ENCODE data around the gene RBM38. TPM values are rescaled to one million over a fixed set of nuclear protein-coding genes. Genes with fewer than 3 reads are reported as not detected.
"Not testable (repeated sequence)": the region's sequence is repeated elsewhere in the genome, so short reads cannot be mapped to it uniquely, and the experiment has no call there.

RBM38 gene
- total RNA-seq (10 to 100 TPM; 12.7 to 25.0 TPM), polyA plus RNA-seq (ENCODE audit: insufficient read length in 2 of 2) (10 to 100 TPM; 18.1 to 18.3 TPM)
- long read RNA-seq, donor 1, transcript RBM38-203 (4 exons, 2,382 nt) = major isoform, 8 of 8 reads
- long read RNA-seq, donor 1, partial matches to known transcripts = 0 of 8 reads
- long read RNA-seq, donor 1, other reads (novel, unspliced or antisense) = 0 of 8 reads
- long read RNA-seq, donor 2, transcript RBM38-203 (4 exons, 2,382 nt) = major isoform, 7 of 9 reads
- long read RNA-seq, donor 2, partial matches to known transcripts = 0 of 9 reads
- long read RNA-seq, donor 2, other reads (novel, unspliced or antisense) = 0 of 9 reads
- long read RNA-seq, donor 3, transcript RBM38-203 (4 exons, 2,382 nt) = major isoform, 6 of 6 reads
- long read RNA-seq, donor 3, partial matches to known transcripts = 0 of 6 reads
- long read RNA-seq, donor 3, other reads (novel, unspliced or antisense) = 0 of 6 reads
- long read RNA-seq, donor 4, transcript RBM38-203 (4 exons, 2,382 nt) = major isoform, 13 of 31 reads
- long read RNA-seq, donor 4, partial matches to known transcripts = 15 of 31 reads
- long read RNA-seq, donor 4, other reads (novel, unspliced or antisense) = 0 of 31 reads

GRCh38 chr20:57390604-57391438 is at the start of gene RBM38:
TSS of gene RBM38 (plus strand) at chr20:57391396. CDS start at chr20:57391582, 186 bp downstream.
- Histone ChIP-seq H3K4me3 (ENCODE audit: low read depth, low read length) (peak within 1 kb of the TSS; percentile 48), H3K9me3 (ENCODE audit: control insufficient read depth, insufficient read depth, low read length) (no peaks in the 10 kb centered on the region), H3K4me1 (ENCODE audit: control insufficient read depth, insufficient read depth, low read length) (peaks cover 59% of the 10 kb centered on the region), H3K27ac (ENCODE audit: low read depth, low read length) (no peak within 1 kb of the TSS), H3K27me3 (ENCODE audit: control insufficient read depth, insufficient read depth, low read length) (peaks cover 11% of the 10 kb centered on the region), H3K36me3 (ENCODE audit: control insufficient read depth, insufficient read depth, low read length) (peaks cover 34% of the 10 kb centered on the region)
- peak in 5 of 6 donors; percentile 29 to 92 (median 65) for DNase-seq (ENCODE audit: low read depth in 4 of 6, low spot score in 6 of 6)
- WGBS (ENCODE audit: insufficient coverage) = 15% methylated on average over 68 of the region's 78 CpGs

GRCh38 chr20:57341663-57342062 is 49.5 kb upstream of the RBM38 start:
- H3K4me1 ChIP-seq (ENCODE audit: control insufficient read depth, insufficient read depth, low read length) = no peaks in the 10 kb centered on the region
- no CpG with 5 or more reads among the region's 2 CpGs for WGBS (ENCODE audit: insufficient coverage)

GRCh38 chr20:57342829-57343228 is 48.4 kb upstream of the RBM38 start:
- Histone ChIP-seq H3K4me3 (ENCODE audit: low read depth, low read length) (no peak overlapping the region), H3K27ac (ENCODE audit: low read depth, low read length) (no peak overlapping the region), H3K4me1 (ENCODE audit: control insufficient read depth, insufficient read depth, low read length) (no peaks in the 10 kb centered on the region), H3K9me3 (ENCODE audit: control insufficient read depth, insufficient read depth, low read length) (no peaks in the 10 kb centered on the region), H3K36me3 (ENCODE audit: control insufficient read depth, insufficient read depth, low read length) (no peaks in the 10 kb centered on the region), H3K27me3 (ENCODE audit: control insufficient read depth, insufficient read depth, low read length) (no peaks in the 10 kb centered on the region)
- no peak for DNase-seq (ENCODE audit: low read depth in 4 of 6, low spot score in 6 of 6)
- WGBS (ENCODE audit: insufficient coverage) = no CpG with 5 or more reads among the region's 2 CpGs

More at GRCh38 chr20:57341663-57342062, 49.5 kb upstream of the RBM38 start:
- Histone ChIP-seq H3K27ac (ENCODE audit: low read depth, low read length) (no peak overlapping the region), H3K9me3 (ENCODE audit: control insufficient read depth, insufficient read depth, low read length) (no peaks in the 10 kb centered on the region), H3K27me3 (ENCODE audit: control insufficient read depth, insufficient read depth, low read length) (no peaks in the 10 kb centered on the region), H3K36me3 (ENCODE audit: control insufficient read depth, insufficient read depth, low read length) (no peaks in the 10 kb centered on the region), H3K4me3 (ENCODE audit: low read depth, low read length) (no peak overlapping the region)
- DNase-seq (ENCODE audit: low read depth in 4 of 6, low spot score in 6 of 6) = no peak

- Histone ChIP-seq H3K9me3 (ENCODE audit: control insufficient read depth, insufficient read depth, low read length) (no peaks in the 10 kb centered on the region), H3K36me3 (ENCODE audit: control insufficient read depth, insufficient read depth, low read length) (no peaks in the 10 kb centered on the region), H3K27ac (ENCODE audit: low read depth, low read length) (no peak overlapping the region), H3K4me1 (ENCODE audit: control insufficient read depth, insufficient read depth, low read length) (peaks cover 3% of the 10 kb centered on the region), H3K4me3 (ENCODE audit: low read depth, low read length) (no peak overlapping the region), H3K27me3 (ENCODE audit: control insufficient read depth, insufficient read depth, low read length) (no peaks in the 10 kb centered on the region)
- peak; percentile 50 to 94 (median 76) for DNase-seq (ENCODE audit: low read depth in 4 of 6, low spot score in 6 of 6)
- 0% methylated on average over 1 of the region's 4 CpGs for WGBS (ENCODE audit: insufficient coverage)
Observed at GRCh38 chr20:57346477-57346876, 44.7 kb upstream of the RBM38 start.

GRCh38 chr20:57347393-57347792 is 43.8 kb upstream of the RBM38 start:
- Histone ChIP-seq H3K27me3 (ENCODE audit: control insufficient read depth, insufficient read depth, low read length) (no peaks in the 10 kb centered on the region), H3K27ac (ENCODE audit: low read depth, low read length) (no peak overlapping the region), H3K36me3 (ENCODE audit: control insufficient read depth, insufficient read depth, low read length) (no peaks in the 10 kb centered on the region), H3K9me3 (ENCODE audit: control insufficient read depth, insufficient read depth, low read length) (no peaks in the 10 kb centered on the region), H3K4me1 (ENCODE audit: control insufficient read depth, insufficient read depth, low read length) (peaks cover 12% of the 10 kb centered on the region), H3K4me3 (ENCODE audit: low read depth, low read length) (no peak overlapping the region)
- no peak for DNase-seq (ENCODE audit: low read depth in 4 of 6, low spot score in 6 of 6)
- no CpG with 5 or more reads among the region's 4 CpGs for WGBS (ENCODE audit: insufficient coverage)

GRCh38 chr20:57348200-57348921 is 42.8 kb upstream of the RBM38 start:
- not testable (repeated sequence) for H3K9me3 ChIP-seq (ENCODE audit: control insufficient read depth, insufficient read depth, low read length)
- 78% methylated on average over 33 of the region's 47 CpGs for WGBS (ENCODE audit: insufficient coverage)

GRCh38 chr20:57348922-57349574 is 42.1 kb upstream of the RBM38 start:
- H3K27ac ChIP-seq (ENCODE audit: low read depth, low read length); H3K9me3 ChIP-seq (ENCODE audit: control insufficient read depth, insufficient read depth, low read length); H3K4me3 ChIP-seq (ENCODE audit: low read depth, low read length); H3K36me3 ChIP-seq (ENCODE audit: control insufficient read depth, insufficient read depth, low read length); H3K27me3 ChIP-seq (ENCODE audit: control insufficient read depth, insufficient read depth, low read length); DNase-seq (ENCODE audit: low read depth in 4 of 6, low spot score in 6 of 6): not testable (repeated sequence)
- WGBS (ENCODE audit: insufficient coverage) = 95% methylated on average over 17 of the region's 21 CpGs
- H3K4me1 ChIP-seq (ENCODE audit: control insufficient read depth, insufficient read depth, low read length) = peaks cover 15% of the 10 kb centered on the region

More at GRCh38 chr20:57348200-57348921, 42.8 kb upstream of the RBM38 start:
- not testable (repeated sequence) for H3K27ac ChIP-seq (ENCODE audit: low read depth, low read length); H3K27me3 ChIP-seq (ENCODE audit: control insufficient read depth, insufficient read depth, low read length); DNase-seq (ENCODE audit: low read depth in 4 of 6, low spot score in 6 of 6); H3K4me3 ChIP-seq (ENCODE audit: low read depth, low read length); H3K36me3 ChIP-seq (ENCODE audit: control insufficient read depth, insufficient read depth, low read length)
- H3K4me1 ChIP-seq (ENCODE audit: control insufficient read depth, insufficient read depth, low read length) = peaks cover 15% of the 10 kb centered on the region

GRCh38 chr20:57350081-57350710 is 41.0 kb upstream of the RBM38 start:
- Histone ChIP-seq H3K9me3 (ENCODE audit: control insufficient read depth, insufficient read depth, low read length) (no peaks in the 10 kb centered on the region), H3K36me3 (ENCODE audit: control insufficient read depth, insufficient read depth, low read length) (no peaks in the 10 kb centered on the region), H3K27me3 (ENCODE audit: control insufficient read depth, insufficient read depth, low read length) (no peaks in the 10 kb centered on the region), H3K27ac (ENCODE audit: low read depth, low read length) (no peak overlapping the region), H3K4me3 (ENCODE audit: low read depth, low read length) (no peak overlapping the region), H3K4me1 (ENCODE audit: control insufficient read depth, insufficient read depth, low read length) (peaks cover 15% of the 10 kb centered on the region)
- DNase-seq (ENCODE audit: low read depth in 4 of 6, low spot score in 6 of 6) = no peak
- whole genome bisulfite sequencing (ENCODE audit: insufficient coverage) = 100% methylated on average over 1 of the region's 16 CpGs

Measured in spinal cord (tissue), 10 donors.